Activated CD4-positive, alpha-beta T cell treated with anti-CD3 and anti-CD28 coated beads, Interleukin-2, amount 10 ng/mL, durations not matched to agents 24 days and 14 days (primary cell): ENCODE data around the gene CDH20. TPM values are rescaled to one million over a fixed set of nuclear protein-coding genes. Genes with fewer than 3 reads are reported as not detected.

Experiments
- DNase-seq: peaks from one replicate; pipeline ENCODE4 v3.0.0; 2022
- H3K27ac Mint-ChIP-seq: one replicate; pipeline ENCODE4 v1.8.0; 2022; ENCODE audit warnings: mild to moderate bottlenecking, mixed read lengths
- H3K27me3 Mint-ChIP-seq: one replicate; pipeline ENCODE4 v1.8.0; 2022; ENCODE audit warnings: mixed read lengths
- H3K36me3 Mint-ChIP-seq: one replicate; pipeline ENCODE4 v1.8.0; 2022; ENCODE audit warnings: low read depth, mild to moderate bottlenecking, mixed read lengths
- H3K4me1 Mint-ChIP-seq: one replicate; pipeline ENCODE4 v1.8.0; 2021; ENCODE audit warnings: mixed read lengths
- H3K4me3 Mint-ChIP-seq: one replicate; pipeline ENCODE4 v1.8.0; 2022; ENCODE audit warnings: mild to moderate bottlenecking, moderate library complexity, mixed read lengths
- H3K9me3 Mint-ChIP-seq: one replicate; pipeline ENCODE4 v1.8.0; 2021; ENCODE audit warnings: mixed read lengths
- intact Hi-C: fragments of 100-400 bp; cut with micrococcal nuclease; formaldehyde crosslinking; loops from one replicate; pipeline ENCODE4 v1.15.1; 2023
- total RNA-seq: library from RNA; stranded (reverse); gene quantifications from 2 replicates; pipeline ENCODE4 v1.2.3, GENCODE V29; 2022

The CDH20 gene
- total RNA-seq, 1 donor from 2014 or later: 0.12 TPM

- intact Hi-C loops: no loop called here
- Mint-ChIP-seq H3K27me3 (no peaks in the 10 kb centered on the region), H3K27ac (no peak overlapping the region), H3K9me3 (no peaks in the 10 kb centered on the region), H3K4me3 (no peak overlapping the region), H3K36me3 (no peaks in the 10 kb centered on the region), H3K4me1 (no peaks in the 10 kb centered on the region)
- no peak for DNase-seq
Measured at GRCh38 chr18:61420218-61420885, 87.1 kb downstream of the CDH20 start.

- Mint-ChIP-seq H3K4me3 (no peak overlapping the region), H3K36me3 (no peaks in the 10 kb centered on the region), H3K27ac (no peak overlapping the region), H3K4me1 (no peaks in the 10 kb centered on the region), H3K27me3 (no peaks in the 10 kb centered on the region), H3K9me3 (no peaks in the 10 kb centered on the region)
- DNase-seq: no peak
- intact Hi-C loops: no loop called here
Measured at GRCh38 chr18:61426492-61427053, 93.3 kb downstream of the CDH20 start.

GRCh38 chr18:61428266-61428665, 95.0 kb downstream of the CDH20 start:
- no peak for DNase-seq
- Mint-ChIP-seq H3K9me3 (no peaks in the 10 kb centered on the region), H3K27ac (no peak overlapping the region), H3K36me3 (no peaks in the 10 kb centered on the region), H3K4me1 (no peaks in the 10 kb centered on the region), H3K4me3 (no peak overlapping the region), H3K27me3 (no peaks in the 10 kb centered on the region)
- intact Hi-C loops: no loop called here

- no peak for DNase-seq
- H3K4me3 Mint-ChIP-seq: no peak overlapping the region
- H3K9me3 Mint-ChIP-seq: no peaks in the 10 kb centered on the region
- no peaks in the 10 kb centered on the region for H3K4me1 Mint-ChIP-seq
- H3K27ac Mint-ChIP-seq: no peak overlapping the region
- no peaks in the 10 kb centered on the region for H3K27me3 Mint-ChIP-seq
- intact Hi-C loops: no loop called here
- no peaks in the 10 kb centered on the region for H3K36me3 Mint-ChIP-seq
Measured at GRCh38 chr18:61432590-61432989, 99.4 kb downstream of the CDH20 start.

- no peaks in the 10 kb centered on the region for H3K27me3 Mint-ChIP-seq
- H3K27ac Mint-ChIP-seq: no peak overlapping the region
- H3K36me3 Mint-ChIP-seq: no peaks in the 10 kb centered on the region
- no peaks in the 10 kb centered on the region for H3K4me1 Mint-ChIP-seq
- peak; percentile 56 for DNase-seq
- intact Hi-C loops: no loop called here
- no peaks in the 10 kb centered on the region for H3K9me3 Mint-ChIP-seq
- H3K4me3 Mint-ChIP-seq: no peak overlapping the region
Measured at GRCh38 chr18:61435064-61435652, 101.9 kb downstream of the CDH20 start.

GRCh38 chr18:61443081-61443725, 110.0 kb downstream of the CDH20 start:
- no peaks in the 10 kb centered on the region for H3K4me1 Mint-ChIP-seq
- no peak overlapping the region for H3K4me3 Mint-ChIP-seq
- intact Hi-C loops: no loop called here
- H3K27me3 Mint-ChIP-seq: no peaks in the 10 kb centered on the region
- H3K36me3 Mint-ChIP-seq: no peaks in the 10 kb centered on the region
- H3K9me3 Mint-ChIP-seq: no peaks in the 10 kb centered on the region
- DNase-seq: no peak
- H3K27ac Mint-ChIP-seq: no peak overlapping the region

- Mint-ChIP-seq H3K27me3 (no peaks in the 10 kb centered on the region), H3K27ac (no peak overlapping the region), H3K4me1 (no peaks in the 10 kb centered on the region), H3K4me3 (no peak overlapping the region), H3K36me3 (no peaks in the 10 kb centered on the region), H3K9me3 (no peaks in the 10 kb centered on the region)
- no peak for DNase-seq
- intact Hi-C loops: no loop called here
Measured at GRCh38 chr18:61448316-61448715, 115.1 kb downstream of the CDH20 start.

- peaks cover 3% of the 10 kb centered on the region for H3K27me3 Mint-ChIP-seq
- H3K27ac Mint-ChIP-seq: no peak overlapping the region
- H3K36me3 Mint-ChIP-seq: no peaks in the 10 kb centered on the region
- DNase-seq: no peak
- intact Hi-C loops: no loop called here
- H3K9me3 Mint-ChIP-seq: no peaks in the 10 kb centered on the region
- H3K4me3 Mint-ChIP-seq: no peak overlapping the region
- no peaks in the 10 kb centered on the region for H3K4me1 Mint-ChIP-seq
Measured at GRCh38 chr18:61459896-61460648, 126.8 kb downstream of the CDH20 start.

- Mint-ChIP-seq H3K4me1 (no peaks in the 10 kb centered on the region), H3K27ac (no peak overlapping the region), H3K4me3 (no peak overlapping the region), H3K36me3 (no peaks in the 10 kb centered on the region), H3K9me3 (no peaks in the 10 kb centered on the region), H3K27me3 (no peaks in the 10 kb centered on the region)
- intact Hi-C loops: no loop called here
- no peak for DNase-seq
Measured at GRCh38 chr18:61464551-61465142, 131.4 kb downstream of the CDH20 start.

GRCh38 chr18:61466736-61467135, 133.5 kb downstream of the CDH20 start:
- no peak overlapping the region for H3K4me3 Mint-ChIP-seq

GRCh38 chr18:61470031-61470674, 136.9 kb downstream of the CDH20 start:
- intact Hi-C loops: no loop called here
- no peaks in the 10 kb centered on the region for H3K4me1 Mint-ChIP-seq

More at GRCh38 chr18:61466736-61467135, 133.5 kb downstream of the CDH20 start:
- intact Hi-C loops: no loop called here
- DNase-seq: no peak
- Mint-ChIP-seq H3K4me1 (no peaks in the 10 kb centered on the region), H3K27me3 (no peaks in the 10 kb centered on the region), H3K9me3 (no peaks in the 10 kb centered on the region), H3K27ac (no peak overlapping the region), H3K36me3 (no peaks in the 10 kb centered on the region)

GRCh38 chr18:61471541-61471940, 138.3 kb downstream of the CDH20 start:
- DNase-seq: no peak
- Mint-ChIP-seq H3K4me3 (no peak overlapping the region), H3K36me3 (no peaks in the 10 kb centered on the region), H3K4me1 (no peaks in the 10 kb centered on the region), H3K27ac (no peak overlapping the region), H3K9me3 (no peaks in the 10 kb centered on the region), H3K27me3 (no peaks in the 10 kb centered on the region)
- intact Hi-C loops: no loop called here

More at GRCh38 chr18:61470031-61470674, 136.9 kb downstream of the CDH20 start:
- Mint-ChIP-seq H3K4me3 (no peak overlapping the region), H3K36me3 (no peaks in the 10 kb centered on the region), H3K9me3 (no peaks in the 10 kb centered on the region), H3K27me3 (no peaks in the 10 kb centered on the region), H3K27ac (no peak overlapping the region)
- DNase-seq: no peak

- no peak overlapping the region for H3K27ac Mint-ChIP-seq
- H3K4me3 Mint-ChIP-seq: no peak overlapping the region
- H3K27me3 Mint-ChIP-seq: no peaks in the 10 kb centered on the region
- no peaks in the 10 kb centered on the region for H3K4me1 Mint-ChIP-seq
- no peaks in the 10 kb centered on the region for H3K36me3 Mint-ChIP-seq
- no peak for DNase-seq
- no peaks in the 10 kb centered on the region for H3K9me3 Mint-ChIP-seq
- intact Hi-C loops: no loop called here
Measured at GRCh38 chr18:61471942-61472341, 138.7 kb downstream of the CDH20 start.
